Measurements from ENCODE around the gene MAML2. TPM values are rescaled to one million over a fixed set of nuclear protein-coding genes. Genes with fewer than 3 reads are reported as not detected.

MAML2 gene
- total RNA-seq, 1 donor from 2014 or later = 18.7 TPM

GRCh38 chr11:96021901-96022650 is 320.9 kb downstream of the MAML2 start:
- Mint-ChIP-seq H3K36me3 (ENCODE audit: low read depth) (no peaks in the 10 kb centered on the region), H3K4me1 (no peaks in the 10 kb centered on the region), H3K9me3 (no peaks in the 10 kb centered on the region), H3K27ac (ENCODE audit: unreplicated experiment) (no peak overlapping the region), H3K27me3 (ENCODE audit: low read depth) (no peaks in the 10 kb centered on the region), H3K4me3 (no peak overlapping the region)
- no peak for DNase-seq (ENCODE audit: low read depth, low spot score)
- TF ChIP-seq, protein P1, sequence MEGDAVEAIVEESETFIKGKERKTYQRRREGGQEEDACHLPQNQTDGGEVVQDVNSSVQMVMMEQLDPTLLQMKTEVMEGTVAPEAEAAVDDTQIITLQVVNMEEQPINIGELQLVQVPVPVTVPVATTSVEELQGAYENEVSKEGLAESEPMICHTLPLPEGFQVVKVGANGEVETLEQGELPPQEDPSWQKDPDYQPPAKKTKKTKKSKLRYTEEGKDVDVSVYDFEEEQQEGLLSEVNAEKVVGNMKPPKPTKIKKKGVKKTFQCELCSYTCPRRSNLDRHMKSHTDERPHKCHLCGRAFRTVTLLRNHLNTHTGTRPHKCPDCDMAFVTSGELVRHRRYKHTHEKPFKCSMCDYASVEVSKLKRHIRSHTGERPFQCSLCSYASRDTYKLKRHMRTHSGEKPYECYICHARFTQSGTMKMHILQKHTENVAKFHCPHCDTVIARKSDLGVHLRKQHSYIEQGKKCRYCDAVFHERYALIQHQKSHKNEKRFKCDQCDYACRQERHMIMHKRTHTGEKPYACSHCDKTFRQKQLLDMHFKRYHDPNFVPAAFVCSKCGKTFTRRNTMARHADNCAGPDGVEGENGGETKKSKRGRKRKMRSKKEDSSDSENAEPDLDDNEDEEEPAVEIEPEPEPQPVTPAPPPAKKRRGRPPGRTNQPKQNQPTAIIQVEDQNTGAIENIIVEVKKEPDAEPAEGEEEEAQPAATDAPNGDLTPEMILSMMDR (conservative IDR thresholded peaks at IDR 0.05) = no peak

DNA sequence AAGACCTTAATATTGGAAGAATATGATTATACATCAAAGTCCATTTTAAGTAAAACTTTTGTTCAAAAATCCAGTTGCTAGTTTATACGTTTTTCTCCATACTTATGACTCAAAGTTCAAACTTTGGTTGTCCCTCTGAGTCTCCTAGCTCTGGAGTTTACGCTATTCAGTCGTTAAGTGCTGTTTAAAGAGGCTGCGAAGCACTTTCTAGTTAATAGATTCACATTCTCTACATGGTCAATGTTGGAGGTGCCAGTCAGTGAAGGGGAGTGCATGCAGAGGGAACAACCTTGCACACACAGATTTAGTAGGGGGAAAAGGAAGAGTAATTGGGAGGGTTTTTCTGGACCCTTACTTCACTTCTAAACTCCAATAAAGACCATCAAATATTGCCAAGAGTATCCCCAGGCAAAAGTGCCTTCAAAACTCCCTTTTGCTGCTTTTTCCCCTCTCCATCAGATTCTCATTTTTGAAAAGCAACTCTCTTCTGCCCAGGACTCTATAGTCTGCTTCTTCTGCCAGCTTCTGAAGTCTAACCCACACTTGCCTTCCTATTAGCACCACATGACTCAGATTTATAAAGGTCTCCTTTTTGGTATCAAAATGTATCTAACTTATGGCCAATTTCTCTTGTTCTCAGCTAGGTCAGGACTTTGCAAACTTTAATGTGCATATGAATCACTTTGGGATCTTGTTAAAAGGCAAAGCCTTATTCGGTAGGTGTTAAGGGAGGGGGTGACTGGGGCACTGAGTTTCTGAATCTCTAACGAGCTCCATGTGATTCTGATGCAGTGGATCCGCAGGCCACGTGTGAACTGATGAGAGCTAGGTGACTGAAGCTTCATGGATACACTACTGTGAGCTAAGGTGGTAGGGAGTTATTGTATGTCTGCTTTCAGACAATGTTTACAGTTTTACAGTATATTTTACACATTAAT is 322.9 kb downstream of the MAML2 start:
- TF ChIP-seq, protein P1 (conservative IDR thresholded peaks at IDR 0.05) = no peak
- Mint-ChIP-seq H3K36me3 (ENCODE audit: low read depth) (no peaks in the 10 kb centered on the region), H3K27me3 (ENCODE audit: low read depth) (no peaks in the 10 kb centered on the region), H3K4me1 (peaks cover 4% of the 10 kb centered on the region), H3K9me3 (no peaks in the 10 kb centered on the region), H3K27ac (ENCODE audit: unreplicated experiment) (no peak overlapping the region), H3K4me3 (no peak overlapping the region)
- no peak for DNase-seq (ENCODE audit: low read depth, low spot score)

DNA sequence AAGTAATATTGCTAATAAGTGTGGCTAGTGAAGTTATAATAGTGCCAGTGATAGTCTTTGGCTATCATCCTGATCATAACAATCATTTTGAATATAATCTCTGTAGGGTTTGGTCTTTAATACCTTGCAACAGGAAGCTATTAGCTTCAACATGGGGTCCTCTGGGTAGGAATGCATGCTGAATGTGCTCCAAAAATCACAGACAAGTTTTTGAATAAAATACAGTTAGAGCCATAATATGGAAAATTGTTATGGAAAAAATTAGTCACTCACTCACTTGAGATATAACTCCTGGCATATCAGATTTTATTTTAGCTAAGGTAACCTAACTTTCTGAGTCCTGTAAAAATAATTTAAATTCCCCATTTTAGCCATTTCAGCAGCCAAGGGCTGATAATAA is 323.7 kb downstream of the MAML2 start:
- H3K36me3 Mint-ChIP-seq (ENCODE audit: low read depth) = no peaks in the 10 kb centered on the region
- no peak overlapping the region for H3K27ac Mint-ChIP-seq (ENCODE audit: unreplicated experiment)
- DNase-seq (ENCODE audit: low read depth, low spot score) = no peak
- H3K4me1 Mint-ChIP-seq = peaks cover 9% of the 10 kb centered on the region
- H3K27me3 Mint-ChIP-seq (ENCODE audit: low read depth) = no peaks in the 10 kb centered on the region
- no peak overlapping the region for H3K4me3 Mint-ChIP-seq
- no peaks in the 10 kb centered on the region for H3K9me3 Mint-ChIP-seq
- TF ChIP-seq, protein P1 (conservative IDR thresholded peaks at IDR 0.05) = no peak

GRCh38 chr11:96017856-96018255 is 325.1 kb downstream of the MAML2 start:
- H3K36me3 Mint-ChIP-seq (ENCODE audit: low read depth) = no peaks in the 10 kb centered on the region

DNA sequence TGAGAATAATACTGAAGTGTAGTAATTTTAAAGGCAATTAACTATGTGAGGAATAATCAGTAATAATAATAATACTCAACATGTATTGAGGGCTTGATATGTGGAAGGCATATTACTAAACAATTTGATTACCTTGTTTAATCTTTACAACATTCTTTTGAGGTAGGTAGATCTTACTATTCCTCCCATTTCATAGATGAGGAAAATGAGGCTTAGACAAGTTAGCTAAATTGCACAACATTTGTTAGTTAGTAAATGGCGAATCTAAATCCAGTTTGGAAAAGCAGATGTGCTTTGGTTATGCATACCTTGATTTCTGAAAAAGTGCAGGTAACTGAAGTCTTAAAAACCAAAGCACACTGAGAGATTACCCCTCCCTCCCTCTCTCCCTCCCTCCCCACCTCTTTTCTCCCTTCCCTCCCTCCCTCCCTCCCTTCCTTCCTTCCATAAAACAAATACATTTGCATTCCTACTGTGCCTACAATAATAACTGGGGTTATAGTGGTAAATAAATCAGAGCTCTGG is 326.0 kb downstream of the MAML2 start:
- Mint-ChIP-seq H3K9me3 (no peaks in the 10 kb centered on the region), H3K4me3 (no peak overlapping the region), H3K36me3 (ENCODE audit: low read depth) (no peaks in the 10 kb centered on the region), H3K27ac (ENCODE audit: unreplicated experiment) (no peak overlapping the region), H3K27me3 (ENCODE audit: low read depth) (no peaks in the 10 kb centered on the region), H3K4me1 (peaks cover 31% of the 10 kb centered on the region)
- no peak for DNase-seq (ENCODE audit: low read depth, low spot score)
- TF ChIP-seq, protein P1 (conservative IDR thresholded peaks at IDR 0.05) = no peak

More at GRCh38 chr11:96017856-96018255, 325.1 kb downstream of the MAML2 start:
- peaks cover 23% of the 10 kb centered on the region for H3K4me1 Mint-ChIP-seq
- H3K9me3 Mint-ChIP-seq = no peaks in the 10 kb centered on the region
- H3K27me3 Mint-ChIP-seq (ENCODE audit: low read depth) = no peaks in the 10 kb centered on the region
- TF ChIP-seq, protein P1 (conservative IDR thresholded peaks at IDR 0.05) = no peak
- no peak overlapping the region for H3K27ac Mint-ChIP-seq (ENCODE audit: unreplicated experiment)
- no peak overlapping the region for H3K4me3 Mint-ChIP-seq
- DNase-seq (ENCODE audit: low read depth, low spot score) = no peak
